GM12878 (cell line): ENCODE data around the gene ANAPC10. TPM values are rescaled to one million over a fixed set of nuclear protein-coding genes. Genes with fewer than 3 reads are reported as not detected.

Experiments used
- ATAC-seq: fragments of 200-7000 bp; cut with Tn5 transposase; 3 replicates; pipeline ENCODE4 v1.9.1; 2020; ENCODE audit warnings: mild to moderate bottlenecking, moderate library complexity
- BruUV-seq: library from RNA; stranded (reverse); fragments of 400-500 nt; replicated peaks from 2 replicates; lab custom pipeline; 2021; lab: Mats Ljungman, UMichigan
- CTCF ChIA-PET: fragments of 300-600 bp; sonication (Branson Sonifier 250); formaldehyde crosslinking; extraction: SDS; loops from one replicate; lab custom pipeline; 2021; ENCODE audit warnings: inconsistent platforms; lab: Yijun Ruan, JAX
- POLR2A ChIA-PET: fragments of 350-600 bp; formaldehyde crosslinking; extraction: SDS; loops from one replicate; lab custom pipeline; 2021; ENCODE audit warnings: inconsistent platforms; lab: Charles Lee
- RAD21 ChIA-PET: fragments of 300-600 bp; sonication (Branson Sonifier 250); formaldehyde crosslinking; loops from one replicate; lab custom pipeline; 2023; ENCODE audit warnings: antibody characterized with exemption; ENCODE audit not compliant: unreplicated experiment; lab: Charles Lee
- SMC1A ChIA-PET: fragments of 300-600 bp; sonication (Branson Sonifier 250); formaldehyde crosslinking; loops from one replicate; lab custom pipeline; 2023; ENCODE audit not compliant: unreplicated experiment, uncharacterized antibody; lab: Charles Lee
- DNase-seq: peaks from one replicate; pipeline ENCODE4 v3.0.0-alpha.2; 2011; ENCODE audit warnings: low read depth, low spot score
- FAIRE-seq: peaks from 3 replicates; lab custom pipeline; 2011; peaks lifted over from hg19 to GRCh38; lab: Jason Lieb, UNC
- H2AFZ ChIP-seq: 2 replicates; pipeline ENCODE4 v1.6.0; 2011; ENCODE audit warnings: low read depth, low read length, control low read depth; ENCODE audit not compliant: control insufficient read depth
- H3K27ac ChIP-seq: 2 replicates; pipeline ENCODE4 v1.5.1; 2011; ENCODE audit warnings: control low read depth; ENCODE audit not compliant: control insufficient read depth, insufficient read depth
- H3K27me3 ChIP-seq, 2 experiments: replicated peaks in 1 of 2; 2 replicates each; pipeline versions ENCODE4 v1.6.0 to v1.6.1; 2011; ENCODE audit warnings: low read length in 1 of 2; ENCODE audit not compliant: control insufficient read depth in 2 of 2, insufficient read depth in 2 of 2
- H3K36me3 ChIP-seq, 2 experiments: 2 replicates each; pipeline ENCODE4 v1.5.1; 2011; ENCODE audit warnings: low read length in 1 of 2; ENCODE audit not compliant: control insufficient read depth in 2 of 2, insufficient read depth in 2 of 2
- H3K4me1 ChIP-seq: 2 replicates; pipeline ENCODE4 v1.6.1; 2011; ENCODE audit warnings: mild to moderate bottlenecking, low read length, moderate library complexity, mixed read lengths; ENCODE audit not compliant: control insufficient read depth, insufficient read depth
- H3K4me2 ChIP-seq: 2 replicates; pipeline ENCODE4 v1.6.0; 2011; ENCODE audit warnings: control low read depth; ENCODE audit not compliant: control insufficient read depth, insufficient read depth
- H3K4me3 ChIP-seq: fragments of 200-600 bp; sonication (generic); 2 replicates; pipeline ENCODE4 v1.5.1; 2016
- H3K79me2 ChIP-seq: 2 replicates; pipeline ENCODE4 v1.6.0; 2011; ENCODE audit warnings: low read length; ENCODE audit not compliant: control insufficient read depth, insufficient read depth
- H3K9ac ChIP-seq: 2 replicates; pipeline ENCODE4 v1.8.0; 2011; ENCODE audit warnings: low read length, control low read depth, mixed read lengths; ENCODE audit not compliant: control insufficient read depth, insufficient read depth
- H3K9me3 ChIP-seq: replicated peaks from 3 replicates; pipeline ENCODE4 v1.5.1; 2011; ENCODE audit warnings: mild to moderate bottlenecking, low read length; ENCODE audit not compliant: control insufficient read depth, insufficient read depth
- H4K20me1 ChIP-seq: 2 replicates; pipeline ENCODE4 v1.6.0; 2011; ENCODE audit not compliant: control insufficient read depth, insufficient read depth
- BRCA1 ChIP-seq: IDR thresholded peaks from 2 replicates; pipeline ENCODE4 v1.6.1; 2011; ENCODE audit warnings: low read depth, low read length, improper control_type of control experiment
- CBX3 ChIP-seq: fragments of 200-600 bp; sonication (generic); IDR thresholded peaks from 2 replicates; pipeline ENCODE4 v1.6.1; 2016; ENCODE audit warnings: low read depth, borderline replicate concordance
- ESRRA ChIP-seq: IDR thresholded peaks from 2 replicates; pipeline ENCODE4 v1.6.1; 2012; ENCODE audit warnings: mild to moderate bottlenecking, low read length, improper control_type of control experiment
- GABPA ChIP-seq: IDR thresholded peaks from 2 replicates; pipeline ENCODE4 v1.6.1; 2014; ENCODE audit warnings: antibody characterized with exemption, low read depth, mild to moderate bottlenecking, inconsistent platforms
- IKZF1 ChIP-seq: fragments of 450-650 bp; conservative IDR thresholded peaks from 2 replicates; pipeline ENCODE4 v1.6.1; 2017; ENCODE audit warnings: antibody characterized with exemption, mild to moderate bottlenecking
- RB1 ChIP-seq: fragments of 450-650 bp; formaldehyde crosslinking; IDR thresholded peaks from 2 replicates; pipeline ENCODE4 v1.6.1; 2017; ENCODE audit warnings: mild to moderate bottlenecking, borderline replicate concordance
- RBBP5 ChIP-seq: fragments of 200-600 bp; sonication (generic); conservative IDR thresholded peaks from 2 replicates; pipeline ENCODE4 v1.6.1; 2016
- ZNF274 ChIP-seq: IDR thresholded peaks from one replicate; pipeline ENCODE4 v1.8.0; 2011; ENCODE audit not compliant: insufficient read length, insufficient read depth
- WGBS: methylation state at CpG from one replicate; pipeline ENCODE4 v1.1.6; 2016; ENCODE audit warnings: low lambda C conversion rate; ENCODE audit not compliant: insufficient replicate concordance, insufficient coverage; ENCODE audit errors: missing lambda C conversion rate; 5-methylcytosine and 5-hydroxymethylcytosine counted together
- in situ Hi-C: fragments of 300-500 bp; cut with MboI; formaldehyde crosslinking; loops from 9 replicates; pipeline ENCODE4 v1.14.3; 2018; ENCODE audit warnings: mixed read lengths
- intact Hi-C: fragments of 100-400 bp; cut with micrococcal nuclease; formaldehyde crosslinking; loops from one replicate; pipeline ENCODE4 v1.14.2; 2022; ENCODE audit not compliant: unreplicated experiment
- polyA plus RNA-seq, 11 experiments: library from polyadenylated mRNA; depleted of rRNA in 4 of 11; unstranded in 6 of 11; stranded (reverse) in 5 of 11; fragments of >200 nt; fragmentation: Nextera tagmentation in 4 of 11; fragmentation: Illumina TruSeq in 1 of 11; extraction: Ambion mirVana in 4 of 11; extraction: Trizol in 1 of 11; gene quantifications; 1 replicate in 1 of 11; 2 replicates in 10 of 11; pipeline versions ENCODE4 v1.2.1 to v1.2.3, GENCODE V29; 2011 to 2016; ENCODE audit warnings: inconsistent platforms in 2 of 11, missing spikeins in 2 of 11, low read depth in 1 of 11
- total RNA-seq, 4 experiments: library from RNA; depleted of rRNA in 3 of 4; stranded (reverse); fragments of >200 nt in 3 of 4; fragmentation: Illumina TruSeq in 1 of 4; extraction: Trizol in 1 of 4; gene quantifications; 2 replicates each; pipeline versions ENCODE4 v1.2.1 to v1.2.3, GENCODE V29; 2013 to 2021
- TF ChIP-seq, protein P1 (sequence below): fragments of 450-650 bp; IDR thresholded peaks from 2 replicates; pipeline ENCODE4 v1.6.1; 2017; ENCODE audit warnings: low read depth, mild to moderate bottlenecking, moderate library complexity
- TF ChIP-seq, protein P2 (sequence below): IDR thresholded peaks from 2 replicates; pipeline ENCODE4 v1.6.1; 2012; ENCODE audit warnings: low read length, inconsistent platforms

The ANAPC10 gene
- total and polyA plus RNA-seq, 10 of the 15 experiments (the other 5 are each of a cell fraction or from before 2014, with no cell fraction given), result 23.8 to 73.7 (median 48.5) TPM

DNA sequence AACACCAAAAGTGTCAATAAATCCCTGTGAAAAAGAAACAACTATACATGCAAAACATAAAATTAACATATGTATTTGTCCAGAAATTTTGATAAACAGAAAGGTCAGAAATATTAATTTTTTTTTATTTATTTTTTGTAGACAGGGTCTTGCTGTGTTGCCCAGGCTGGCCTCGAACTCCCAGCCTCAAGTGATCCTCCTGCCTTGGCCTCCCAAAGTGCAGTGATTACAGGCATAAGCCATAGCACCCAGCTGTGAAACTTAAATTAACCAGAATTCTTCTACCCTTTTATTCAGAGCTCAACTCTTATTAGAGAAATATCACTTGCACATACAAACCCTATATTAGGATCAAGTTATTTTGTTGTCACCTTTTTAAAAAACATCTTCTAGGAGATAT is 16.2 kb downstream of the ANAPC10 start:
- Histone ChIP-seq H3K9ac (no peak overlapping the region), H3K4me3 (no peak overlapping the region), H3K36me3 (peaks cover 0 to 10% of the 10 kb centered on the region in 2 experiments; a peak in 2 of 4 replicates), H3K4me1 (no peaks in the 10 kb centered on the region), H2AFZ (no peak overlapping the region), H3K79me2 (peaks cover 1% of the 10 kb centered on the region), H4K20me1 (no peaks in the 10 kb centered on the region), H3K27me3 (no peaks in the 10 kb centered on the region), H3K4me2 (no peak overlapping the region), H3K27ac (no peak overlapping the region), H3K9me3 (no peaks in the 10 kb centered on the region; the same call in 2 of the 3 replicates)
- RAD21 ChIA-PET, result no interaction called here
- no peak for FAIRE-seq
- TF ChIP-seq, protein P1, sequence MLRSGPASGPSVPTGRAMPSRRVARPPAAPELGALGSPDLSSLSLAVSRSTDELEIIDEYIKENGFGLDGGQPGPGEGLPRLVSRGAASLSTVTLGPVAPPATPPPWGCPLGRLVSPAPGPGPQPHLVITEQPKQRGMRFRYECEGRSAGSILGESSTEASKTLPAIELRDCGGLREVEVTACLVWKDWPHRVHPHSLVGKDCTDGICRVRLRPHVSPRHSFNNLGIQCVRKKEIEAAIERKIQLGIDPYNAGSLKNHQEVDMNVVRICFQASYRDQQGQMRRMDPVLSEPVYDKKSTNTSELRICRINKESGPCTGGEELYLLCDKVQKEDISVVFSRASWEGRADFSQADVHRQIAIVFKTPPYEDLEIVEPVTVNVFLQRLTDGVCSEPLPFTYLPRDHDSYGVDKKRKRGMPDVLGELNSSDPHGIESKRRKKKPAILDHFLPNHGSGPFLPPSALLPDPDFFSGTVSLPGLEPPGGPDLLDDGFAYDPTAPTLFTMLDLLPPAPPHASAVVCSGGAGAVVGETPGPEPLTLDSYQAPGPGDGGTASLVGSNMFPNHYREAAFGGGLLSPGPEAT, result no peak
- no peak for TF ChIP-seq ESRRA
- no peak for ATAC-seq
- in situ Hi-C loops, result no loop called here
- CTCF ChIA-PET, result interaction anchor here (6.2 kb wide), 1 partner anchor 17 kb away, joined by 30 read pairs; the partner anchor contains the start of genes ABCE1 and ANAPC10
- intact Hi-C loops, result no loop called here
- no peak for DNase-seq
- SMC1A ChIA-PET, result interaction anchor here (0.6 to 1.0 kb wide), 2 partner anchors 20 to 21 kb away, joined by 3 read pairs; no protein-coding TSS in a partner anchor
- POLR2A ChIA-PET, result interaction anchor here (0.6 kb wide), 1 partner anchor 15 kb away, joined by 3 read pairs; no protein-coding TSS in a partner anchor
- 96% methylated on average over 1 of the region's 1 CpG for WGBS
- BruUV-seq, result no TSS peak

DNA sequence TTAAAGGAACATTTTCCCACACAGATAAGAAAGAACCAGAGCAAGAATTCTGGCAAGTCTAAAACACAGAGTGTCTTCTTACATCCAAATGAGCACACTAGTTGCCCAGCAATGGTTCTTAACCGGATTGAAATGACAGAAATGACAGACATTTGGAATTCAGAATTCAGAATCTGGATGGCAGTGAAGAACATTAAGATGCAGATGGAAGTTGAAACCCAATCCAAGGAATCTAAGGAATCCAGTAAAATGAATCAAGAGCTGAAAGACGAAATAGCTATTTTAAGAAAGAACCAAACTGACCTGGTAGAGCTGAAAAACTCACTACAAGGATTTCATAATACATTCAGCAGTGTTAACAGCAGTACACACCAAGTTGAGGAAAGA is 21.5 kb downstream of the ANAPC10 start:
- CTCF ChIA-PET, result interaction anchor here (0.7 to 1.7 kb wide), 5 partner anchors 9 to 540 kb away, joined by 3 to 5 read pairs (median 4); no protein-coding TSS in a partner anchor
- intact Hi-C loops, result no loop called here
- BruUV-seq, result no TSS peak

More for the DNA sequence above, 21.5 kb downstream of the ANAPC10 start:
- ChIA-PET POLR2A (no interaction called here), SMC1A (interaction anchor here (0.9 to 1.3 kb wide), 4 partner anchors 9 to 44 kb away, joined by 3 to 4 read pairs (median 3); no protein-coding TSS in a partner anchor), RAD21 (no interaction called here)
- H3K9ac ChIP-seq, result no peak overlapping the region
- WGBS, result 97% methylated on average over 2 of the region's 2 CpGs
- no peak overlapping the region for H3K4me3 ChIP-seq
- no peaks in the 10 kb centered on the region for H3K27me3 ChIP-seq
- no peaks in the 10 kb centered on the region; the same call in 1 of the 2 replicates for H4K20me1 ChIP-seq
- no peak overlapping the region for H3K4me2 ChIP-seq
- no peak for DNase-seq
- ATAC-seq, result no peak
- no peaks in the 10 kb centered on the region; the same call in 1 of the 2 replicates for H3K4me1 ChIP-seq
- no peak overlapping the region for H3K27ac ChIP-seq
- TF ChIP-seq ZNF274 (no peak), GABPA (no peak), IKZF1 (no peak), BRCA1 (no peak), CBX3 (no peak), RB1 (no peak), RBBP5 (no peak)
- TF ChIP-seq, protein P2, sequence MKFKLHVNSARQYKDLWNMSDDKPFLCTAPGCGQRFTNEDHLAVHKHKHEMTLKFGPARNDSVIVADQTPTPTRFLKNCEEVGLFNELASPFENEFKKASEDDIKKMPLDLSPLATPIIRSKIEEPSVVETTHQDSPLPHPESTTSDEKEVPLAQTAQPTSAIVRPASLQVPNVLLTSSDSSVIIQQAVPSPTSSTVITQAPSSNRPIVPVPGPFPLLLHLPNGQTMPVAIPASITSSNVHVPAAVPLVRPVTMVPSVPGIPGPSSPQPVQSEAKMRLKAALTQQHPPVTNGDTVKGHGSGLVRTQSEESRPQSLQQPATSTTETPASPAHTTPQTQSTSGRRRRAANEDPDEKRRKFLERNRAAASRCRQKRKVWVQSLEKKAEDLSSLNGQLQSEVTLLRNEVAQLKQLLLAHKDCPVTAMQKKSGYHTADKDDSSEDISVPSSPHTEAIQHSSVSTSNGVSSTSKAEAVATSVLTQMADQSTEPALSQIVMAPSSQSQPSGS, result no peak
- H3K36me3 ChIP-seq, result peaks cover 6% of the 10 kb centered on the region in 2 experiments
- no peaks in the 10 kb centered on the region; the same call in none of the 2 replicates for H3K79me2 ChIP-seq
- in situ Hi-C loops, result no loop called here
- H3K9me3 ChIP-seq, result no peaks in the 10 kb centered on the region; the same call in 1 of the 3 replicates
- no peak overlapping the region for H2AFZ ChIP-seq
- FAIRE-seq, result peak; percentile 47
